Stimulated activated CD4-positive, alpha-beta T cell treated with anti-CD3 and anti-CD28 coated beads, Interleukin-4, amount 100 ng/mL, for 1 hour (primary cell): ENCODE data around the gene ESYT1.

Experiments used
- DNase-seq: peaks from one replicate; pipeline ENCODE4 v3.0.0-alpha.2; 2020

ESYT1 gene

GRCh38 chr12:56157201-56158028 is 29.3 kb downstream of the ESYT1 start:
- DNase-seq, result peak; percentile 53

GRCh38 chr12:56158029-56158925 is 30.2 kb downstream of the ESYT1 start, which contains the start of gene MYL6:
MYL6 (plus strand) TSS chr12:56158359; CDS start chr12:56158402, 43 bp downstream.
- peak; percentile 83 for DNase-seq

GRCh38 chr12:56158926-56159461 is 30.9 kb downstream of the ESYT1 start:
- DNase-seq, result peak; percentile 21

DNA sequence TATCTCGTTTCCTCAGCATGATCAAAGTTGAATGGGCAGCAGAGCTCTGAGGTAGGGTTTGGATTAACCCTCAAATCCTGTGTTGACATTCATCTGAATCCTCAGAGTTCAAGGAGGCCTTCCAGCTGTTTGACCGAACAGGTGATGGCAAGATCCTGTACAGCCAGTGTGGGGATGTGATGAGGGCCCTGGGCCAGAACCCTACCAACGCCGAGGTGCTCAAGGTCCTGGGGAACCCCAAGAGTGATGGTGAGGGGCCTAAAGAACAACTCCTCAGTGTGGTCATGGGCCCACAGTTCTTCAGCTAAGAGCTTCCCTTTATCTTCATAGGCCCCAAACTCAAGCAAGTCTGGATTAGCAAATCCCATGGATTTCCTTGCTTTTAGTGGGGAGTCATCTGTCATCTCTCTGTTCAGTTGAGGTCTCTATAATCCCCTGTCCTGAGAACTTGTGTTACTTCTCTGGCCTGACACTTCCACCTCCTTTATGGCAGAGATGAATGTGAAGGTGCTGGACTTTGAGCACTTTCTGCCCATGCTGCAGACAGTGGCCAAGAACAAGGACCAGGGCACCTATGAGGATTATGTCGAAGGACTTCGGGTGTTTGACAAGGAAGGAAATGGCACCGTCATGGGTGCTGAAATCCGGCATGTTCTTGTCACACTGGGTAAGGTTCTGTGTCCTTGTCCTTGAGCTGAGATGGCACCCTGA is 31.6 kb downstream of the ESYT1 start:
- DNase-seq, result no peak

DNA sequence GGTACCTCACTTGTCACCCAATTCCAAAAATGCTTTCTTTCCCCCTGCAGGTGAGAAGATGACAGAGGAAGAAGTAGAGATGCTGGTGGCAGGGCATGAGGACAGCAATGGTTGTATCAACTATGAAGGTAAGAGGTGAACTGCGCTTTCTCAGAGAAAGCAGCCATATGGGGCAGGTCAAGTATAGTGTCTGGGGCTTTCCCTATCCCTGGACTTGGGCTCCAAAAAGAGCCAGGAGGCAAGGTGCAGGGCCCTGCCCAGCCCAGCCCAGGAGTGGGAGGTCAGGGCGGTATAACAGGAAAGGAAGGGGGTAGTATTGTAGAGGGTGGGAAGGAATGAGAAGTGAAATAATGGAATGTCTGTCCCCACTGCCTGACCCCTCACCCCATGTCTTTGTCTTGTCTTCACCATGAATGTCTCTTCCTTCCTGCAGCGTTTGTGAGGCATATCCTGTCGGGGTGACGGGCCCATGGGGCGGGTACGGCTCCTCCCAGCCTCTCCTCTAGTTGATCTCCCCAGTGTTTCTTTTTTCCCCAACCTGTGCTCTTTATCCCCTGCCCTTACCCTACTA is 32.2 kb downstream of the ESYT1 start:
- DNase-seq, result peak; percentile 58

DNA sequence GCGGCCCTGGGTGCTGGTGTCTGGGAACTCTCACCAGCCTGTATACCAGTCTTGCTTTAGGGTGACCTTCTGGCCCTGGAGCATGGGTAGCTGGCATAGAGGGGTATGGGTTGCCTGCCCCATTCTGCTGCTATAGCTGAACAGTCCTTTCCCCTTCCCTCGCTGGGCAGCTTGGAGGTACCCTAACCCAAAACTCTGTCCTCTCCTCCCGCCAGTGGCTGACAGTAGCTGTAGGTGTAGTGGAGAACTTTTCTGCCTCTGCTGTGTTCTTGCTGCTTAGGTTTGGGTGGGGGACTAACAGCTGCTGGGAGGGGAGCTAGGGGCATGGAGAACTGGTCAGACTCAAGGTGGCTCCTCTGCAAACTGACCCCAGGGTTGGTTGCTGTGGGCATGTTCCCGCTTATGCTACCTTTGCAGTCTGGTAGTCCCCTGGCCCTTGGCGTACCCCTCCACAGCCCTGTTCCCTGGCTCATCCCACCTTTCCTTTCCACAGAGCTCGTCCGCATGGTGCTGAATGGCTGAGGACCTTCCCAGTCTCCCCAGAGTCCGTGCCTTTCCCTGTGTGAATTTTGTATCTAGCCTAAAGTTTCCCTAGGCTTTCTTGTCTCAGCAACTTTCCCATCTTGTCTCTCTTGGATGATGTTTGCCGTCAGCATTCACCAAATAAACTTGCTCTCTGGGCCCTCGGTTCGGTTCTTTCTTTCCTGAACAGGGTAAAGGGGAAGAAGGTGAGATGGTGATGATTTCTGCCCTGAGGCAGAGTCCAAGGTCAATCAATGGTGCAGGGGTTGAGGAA is 33.0 kb downstream of the ESYT1 start:
- DNase-seq, result no peak

- DNase-seq, result no peak
Measured at GRCh38 chr12:56161690-56162351, 33.8 kb downstream of the ESYT1 start.

DNA sequence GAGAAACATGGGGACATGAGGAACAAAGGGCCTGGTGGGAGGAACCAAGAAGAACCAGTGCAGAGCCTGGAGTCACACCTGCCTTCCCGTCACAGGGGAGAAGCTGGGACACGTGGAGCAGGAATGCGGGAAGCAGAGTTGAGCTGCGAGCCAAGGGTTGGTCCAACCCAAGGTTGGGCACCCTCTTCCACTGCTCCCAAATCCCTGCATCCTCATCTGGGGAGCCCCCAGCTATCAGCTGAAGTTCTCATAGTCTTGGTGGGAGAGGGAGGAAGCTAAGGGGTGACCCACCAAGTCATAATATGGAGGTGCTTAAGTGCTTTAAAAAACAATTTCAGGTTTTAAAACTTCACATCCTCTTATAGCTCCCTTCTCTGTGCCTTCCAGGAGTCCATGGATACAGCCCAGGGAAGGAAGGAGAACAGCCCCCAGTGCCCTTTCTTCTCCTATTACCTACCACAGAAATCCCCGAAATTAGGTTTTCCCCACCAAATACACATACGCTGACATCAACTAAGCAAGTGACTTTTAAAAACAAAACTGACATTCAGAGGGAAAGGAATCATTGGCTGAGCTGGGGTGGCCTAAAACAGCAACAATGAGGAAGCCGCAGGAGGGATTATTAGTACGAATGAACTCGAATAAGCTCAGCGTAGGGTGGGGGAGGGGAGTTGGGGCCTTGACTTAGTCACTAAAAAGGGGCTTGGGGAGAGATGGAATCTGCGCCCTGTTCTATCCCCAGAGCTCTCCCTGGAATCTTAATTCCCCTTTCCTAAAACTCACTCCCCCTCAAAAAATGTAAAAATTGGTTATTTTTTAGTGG is 34.6 kb downstream of the ESYT1 start:
- DNase-seq, result no peak

DNA sequence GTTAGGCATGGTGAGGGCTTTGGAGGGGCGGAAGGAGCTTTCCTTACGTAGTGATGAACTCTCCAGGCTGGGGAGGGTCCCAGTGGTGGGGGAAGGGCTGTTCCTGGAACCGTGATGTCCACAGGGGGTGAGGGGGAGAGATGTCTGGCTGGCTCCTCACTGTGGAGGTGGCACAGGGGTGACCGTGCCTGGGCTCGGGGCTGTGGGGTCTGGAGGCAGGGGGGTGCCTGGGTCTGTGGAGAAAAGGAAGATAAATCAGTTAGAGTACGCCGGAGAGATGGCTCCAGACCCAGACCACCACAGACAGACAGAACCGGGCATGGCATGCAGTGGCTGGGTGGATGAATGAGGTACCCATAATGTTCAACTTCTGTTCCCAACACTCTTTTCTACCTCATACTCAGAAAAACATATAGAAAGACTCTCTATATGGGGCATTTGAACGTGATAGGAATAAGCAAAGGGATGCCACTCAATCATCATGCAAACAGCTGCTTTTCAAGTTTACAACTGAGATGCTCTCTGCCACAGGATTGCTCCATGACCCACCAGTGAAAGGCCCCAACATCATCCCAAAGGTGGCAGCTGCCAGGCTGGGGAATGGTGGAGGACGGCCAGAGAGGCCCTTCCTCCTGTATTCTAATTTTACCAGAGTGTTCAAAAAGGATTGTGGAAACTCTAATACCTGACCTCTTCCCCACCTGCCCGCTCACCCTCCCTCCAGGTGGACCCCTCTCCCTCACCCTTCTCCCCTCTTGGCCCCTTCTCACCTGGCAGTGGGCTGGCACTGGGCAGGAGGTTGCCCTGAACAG is 35.7 kb downstream of the ESYT1 start:
- no peak for DNase-seq

- no peak for DNase-seq
Measured at GRCh38 chr12:56164345-56164729, 36.3 kb downstream of the ESYT1 start.

GRCh38 chr12:56165369-56165768 is 37.3 kb downstream of the ESYT1 start:
- DNase-seq, result no peak

GRCh38 chr12:56169229-56169759 is 41.2 kb downstream of the ESYT1 start:
- no peak for DNase-seq

GRCh38 chr12:56172839-56173238 is 44.8 kb downstream of the ESYT1 start:
- no peak for DNase-seq

DNA sequence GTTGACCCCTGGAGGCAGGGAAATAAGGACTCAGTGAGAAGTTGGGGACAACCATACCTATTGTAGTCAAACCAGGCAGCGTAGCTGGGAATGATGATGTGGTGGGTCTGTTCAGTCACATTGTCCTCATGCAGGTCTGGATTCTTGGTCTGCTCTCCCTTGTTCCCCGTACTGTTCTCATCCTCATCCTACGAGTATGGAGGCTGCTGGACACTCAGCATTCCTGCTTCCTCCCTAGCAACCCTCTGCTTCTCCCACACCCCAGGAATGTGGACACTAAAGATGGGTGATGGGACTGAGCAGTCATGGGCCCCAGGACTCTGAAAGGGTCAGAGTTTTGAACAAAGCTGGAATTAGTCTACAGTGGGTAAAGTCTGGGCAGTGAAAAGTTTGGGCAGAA is 50.3 kb downstream of the ESYT1 start:
- no peak for DNase-seq

DNA sequence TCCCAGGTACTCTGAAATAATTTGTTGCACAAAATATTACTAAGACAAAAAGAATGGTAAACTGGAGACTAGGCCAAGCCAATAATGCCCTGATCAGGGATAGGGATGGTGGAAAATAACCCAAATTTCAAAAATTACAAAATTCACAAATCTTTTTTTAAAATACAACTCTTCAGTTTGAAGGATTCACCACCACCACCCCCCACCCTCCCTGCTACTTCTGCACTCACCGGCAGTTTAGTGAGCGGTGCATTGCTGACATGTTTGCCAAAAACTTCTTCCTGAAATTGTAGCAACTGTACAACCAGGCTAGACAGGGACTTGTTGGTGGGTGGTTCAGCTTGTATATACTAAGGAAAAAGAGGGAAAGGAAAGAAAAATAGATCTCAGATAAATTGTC is 58.9 kb downstream of the ESYT1 start:
- no peak for DNase-seq

DNA sequence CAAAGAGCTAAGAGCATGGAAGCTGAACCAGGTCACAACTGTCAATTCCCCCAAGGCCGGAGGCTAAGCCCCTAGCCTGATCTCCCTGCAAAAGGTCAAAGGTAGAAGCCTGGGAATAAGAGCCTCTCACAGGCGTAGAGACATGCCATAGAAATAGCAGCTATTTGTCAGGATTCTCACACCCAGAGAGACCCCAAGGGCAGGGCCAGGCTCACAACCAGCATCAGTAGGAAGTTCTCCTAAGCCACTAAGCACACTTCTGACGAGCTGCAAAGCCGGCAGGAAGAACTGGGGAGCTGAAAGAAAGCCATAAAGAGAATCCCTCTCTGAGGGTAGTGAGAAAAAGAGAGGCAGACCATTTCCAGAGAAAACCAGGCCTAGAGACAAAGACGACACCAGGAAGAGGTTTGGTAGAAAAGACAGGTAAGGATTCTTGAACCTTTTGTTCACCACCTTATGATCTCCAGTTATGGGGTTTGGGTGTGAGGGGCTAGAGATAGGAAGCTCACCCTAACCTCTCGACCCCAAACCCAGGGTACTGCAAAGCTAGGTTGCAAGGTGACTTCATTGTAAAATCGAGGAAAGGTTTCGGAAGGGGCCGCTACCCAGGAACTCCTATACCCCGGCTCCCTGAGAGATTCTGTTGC is 60.2 kb downstream of the ESYT1 start:
- DNase-seq, result no peak

- no peak for DNase-seq
Measured at GRCh38 chr12:56188778-56189098, 60.7 kb downstream of the ESYT1 start.

DNA sequence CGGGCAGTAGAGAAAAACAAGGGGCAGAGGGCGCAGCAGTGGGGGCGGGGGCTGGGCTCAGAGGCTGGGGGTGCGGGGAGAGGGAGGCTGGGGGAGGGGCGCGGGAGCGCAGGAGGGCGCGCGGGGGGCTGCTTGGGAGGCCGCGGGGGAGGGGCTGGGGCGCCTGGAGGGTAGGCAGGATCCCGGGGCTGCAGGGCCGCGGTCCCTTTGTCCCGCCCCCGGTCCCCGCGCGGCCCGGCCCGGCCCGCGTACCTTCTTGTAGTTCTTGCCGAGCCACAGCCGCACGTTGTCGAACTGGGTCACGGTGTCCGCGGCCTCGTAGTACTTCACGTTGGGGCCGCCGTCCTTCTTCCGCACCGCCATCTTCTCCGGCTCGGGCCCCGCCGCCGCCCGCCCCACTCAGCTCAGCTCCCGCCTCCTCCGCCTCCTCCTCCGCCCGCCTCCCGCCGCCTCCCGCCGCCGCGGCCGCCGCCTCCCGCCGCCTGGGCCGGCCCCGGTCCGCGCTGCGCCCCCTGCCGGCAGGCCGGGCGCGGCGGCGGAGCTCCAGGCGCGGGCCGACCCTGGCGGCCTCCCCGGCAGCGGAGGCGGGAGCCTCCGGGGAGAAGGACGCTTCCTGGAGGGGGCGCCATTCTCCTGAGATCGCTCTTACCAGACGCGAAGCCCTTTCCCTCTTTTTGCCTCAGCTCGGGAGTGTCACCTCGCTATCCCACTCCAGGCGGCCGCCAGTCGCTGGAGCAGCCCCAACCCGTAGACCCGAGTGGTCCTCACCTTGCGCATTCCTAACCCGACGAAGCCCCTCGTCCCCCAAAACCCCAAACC is 61.2 kb downstream of the ESYT1 start, which contains the start of gene SMARCC2:
SMARCC2 (minus strand) TSS at position 385 of the 819 bp plus-strand sequence; CDS start at position 363, 22 bp downstream.
- peak; percentile 84 for DNase-seq
